GM12878 (cell line): Measurements from ENCODE around the gene ACYP2.
A peak's percentile ranks its signal among the peaks of the same experiment; 100 is the strongest.

Experiments
- ATF2 ChIP-seq: IDR thresholded peaks from 2 replicates; pipeline ENCODE4 v1.6.1; 2012; ENCODE audit warnings: low read length, inconsistent platforms
- CHD2 ChIP-seq: IDR thresholded peaks from 2 replicates; pipeline ENCODE4 v1.6.1; 2011; ENCODE audit warnings: low read depth, low read length, improper control_type of control experiment, borderline replicate concordance
- CTCF ChIP-seq, 3 experiments: IDR thresholded peaks in 2 of 3; conservative IDR thresholded peaks in 1 of 3; 2 replicates each; pipeline ENCODE4 v1.5.1; 2011; ENCODE audit warnings: low read depth in 3 of 3, low read length in 3 of 3, mild to moderate bottlenecking in 3 of 3, control low read depth in 2 of 3, moderate library complexity in 2 of 3, inconsistent platforms in 1 of 3, mixed read lengths in 1 of 3; ENCODE audit not compliant: control insufficient read depth in 2 of 3, insufficient read depth in 1 of 3; ENCODE audit errors: extremely low read depth in 1 of 3
- EP300 ChIP-seq, 2 experiments: fragments of 150-350 bp in 1 of 2; IDR thresholded peaks; 2 replicates each; pipeline ENCODE4 v1.6.1; 2011 to 2012; ENCODE audit warnings: low read depth in 2 of 2, low read length in 2 of 2, borderline replicate concordance in 1 of 2, improper control_type of control experiment in 1 of 2, inconsistent platforms in 1 of 2; ENCODE audit not compliant: control insufficient read depth in 1 of 2
- EZH2 ChIP-seq: IDR thresholded peaks from 2 replicates; pipeline ENCODE4 v1.6.1; 2012; ENCODE audit warnings: low read depth, mild to moderate bottlenecking, control low read depth, inconsistent platforms, low read length, borderline replicate concordance; ENCODE audit not compliant: control insufficient read depth
- HCFC1 ChIP-seq: fragments of 150-350 bp; IDR thresholded peaks from 2 replicates; pipeline ENCODE4 v1.6.1; 2014; ENCODE audit warnings: low read length
- MAX ChIP-seq: IDR thresholded peaks from 2 replicates; pipeline ENCODE4 v1.6.1; 2012; ENCODE audit warnings: low read depth, low read length, improper control_type of control experiment
- POLR2A ChIP-seq: IDR thresholded peaks from 2 replicates; pipeline ENCODE4 v1.6.1; 2011; ENCODE audit warnings: low read depth, mild to moderate bottlenecking, low read length
- SMARCA5 ChIP-seq: fragments of 450-650 bp; IDR thresholded peaks from 2 replicates; pipeline ENCODE4 v1.6.1; 2017; ENCODE audit warnings: mild to moderate bottlenecking
- SMC3 ChIP-seq: IDR thresholded peaks from 2 replicates; pipeline ENCODE4 v1.6.1; 2011; ENCODE audit warnings: low read length, improper control_type of control experiment, borderline replicate concordance
- SP1 ChIP-seq: IDR thresholded peaks from one replicate; pipeline ENCODE4 v1.6.1; 2011; ENCODE audit warnings: low read depth, low read length
- SRF ChIP-seq, 2 experiments: IDR thresholded peaks; 2 replicates each; pipeline ENCODE4 v1.6.1; 2011; ENCODE audit warnings: low read depth in 2 of 2, low read length in 2 of 2, mild to moderate bottlenecking in 1 of 2, moderate library complexity in 1 of 2
- USF1 ChIP-seq: IDR thresholded peaks from 2 replicates; pipeline ENCODE4 v1.6.1; 2011; ENCODE audit warnings: borderline replicate concordance, low read depth, mild to moderate bottlenecking, moderate library complexity, mixed read lengths, low read length; ENCODE audit not compliant: insufficient read depth; ENCODE audit errors: extremely low read length
- USF2 ChIP-seq: IDR thresholded peaks from 2 replicates; pipeline ENCODE4 v1.6.1; 2011; ENCODE audit warnings: low read depth, low read length, improper control_type of control experiment, borderline replicate concordance

- TF ChIP-seq SRF (IDR thresholded peaks at IDR 0.05; ENCODE audit: low read depth in 2 of 2, low read length in 2 of 2), result no peak
- TF ChIP-seq POLR2A, result no peak
- peak; percentile 16 to 27 (median 26); a peak in 3 of 6 replicates for TF ChIP-seq CTCF (IDR thresholded peaks at IDR 0.05 in 2 of 3, conservative IDR thresholded peaks at IDR 0.05 in 1 of 3; ENCODE audit: control insufficient read depth in 2 of 3, extremely low read depth in 1 of 3, insufficient read depth in 1 of 3, low read depth in 3 of 3, low read length in 3 of 3)
- TF ChIP-seq CHD2, result no peak
- TF ChIP-seq MAX, result no peak
- TF ChIP-seq SMARCA5, result no peak
- TF ChIP-seq USF1, result no peak
- no peak for TF ChIP-seq HCFC1
- no peak for TF ChIP-seq ATF2
- no peak for TF ChIP-seq EZH2
- no peak for TF ChIP-seq SP1
- TF ChIP-seq USF2, result no peak
- TF ChIP-seq EP300 (IDR thresholded peaks at IDR 0.05; ENCODE audit: borderline replicate concordance in 1 of 2, control insufficient read depth in 1 of 2, low read depth in 2 of 2, low read length in 2 of 2), result no peak
- TF ChIP-seq SMC3, result no peak
These were observed 61.2 kb downstream of the ACYP2 start for GRCh38 chr2:54176577-54176976.
